Erythroblast (primary cell): ENCODE measurements around the gene DNPEP.

Experiments used
- GATA1 ChIP-seq: IDR thresholded peaks from 2 replicates; pipeline ENCODE4 v1.6.1; 2011; ENCODE audit warnings: low read depth, mild to moderate bottlenecking, control low read depth, low read length, moderate library complexity
- POLR2A ChIP-seq: IDR thresholded peaks from 2 replicates; pipeline ENCODE4 v1.6.1; 2011; ENCODE audit warnings: mild to moderate bottlenecking, low read length

DNA sequence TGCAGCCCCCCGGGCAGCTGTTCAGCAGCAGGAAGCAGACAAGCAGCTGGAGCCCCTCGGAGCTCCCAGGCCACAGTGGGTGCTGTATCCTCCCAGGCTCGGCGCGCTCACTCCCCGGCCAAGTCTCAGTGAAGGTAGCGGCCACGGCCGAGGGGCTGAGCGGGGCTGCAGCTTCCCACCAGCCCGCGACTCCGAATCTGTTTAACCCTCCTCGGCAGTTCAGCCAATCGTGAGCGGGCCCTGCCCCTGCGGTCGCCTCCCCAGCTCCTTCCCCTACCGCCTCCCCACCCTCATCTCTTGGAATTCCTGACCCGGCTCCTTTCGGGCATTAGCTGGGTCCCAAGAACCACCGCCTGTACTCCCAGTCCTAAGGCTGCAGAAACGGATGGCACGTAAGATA, 55.2 kb downstream of the DNPEP start, which contains the start of gene RESP18:
- no peak for TF ChIP-seq POLR2A
- no peak for TF ChIP-seq GATA1
